Parathyroid adenoma (tissue), 2 donors: ENCODE measurements around the gene CDH4.

Experiments used
- H2AFZ ChIP-seq: fragments of 300-600 bp; sonication (generic); one replicate; pipeline ENCODE4 v1.7.0; 2017; ENCODE audit warnings: antibody characterized with exemption, mild to moderate bottlenecking
- H3K27ac ChIP-seq: fragments of 300-600 bp; sonication (generic); one replicate; pipeline ENCODE4 v1.7.0; 2017
- H3K27me3 ChIP-seq: fragments of 300-600 bp; sonication (generic); one replicate; pipeline ENCODE4 v1.7.0; 2017; ENCODE audit warnings: low read length; ENCODE audit not compliant: control insufficient read depth, insufficient read depth
- H3K36me3 ChIP-seq: fragments of 300-600 bp; sonication (generic); one replicate; pipeline ENCODE4 v1.7.0; 2017; ENCODE audit warnings: low read length; ENCODE audit not compliant: control insufficient read depth, insufficient read depth
- H3K4me1 ChIP-seq: fragments of 300-600 bp; sonication (generic); one replicate; pipeline ENCODE4 v1.7.0; 2017; ENCODE audit warnings: control low read depth
- H3K4me2 ChIP-seq: fragments of 300-600 bp; sonication (generic); one replicate; pipeline ENCODE4 v1.7.0; 2017; ENCODE audit warnings: low read length
- H3K4me3 ChIP-seq: fragments of 300-600 bp; sonication (generic); one replicate; pipeline ENCODE4 v1.7.0; 2017; ENCODE audit warnings: low read depth, low read length
- H3K79me2 ChIP-seq: fragments of 300-600 bp; sonication (generic); one replicate; pipeline ENCODE4 v1.7.0; 2017; ENCODE audit warnings: control low read depth
- H3K9ac ChIP-seq: fragments of 300-600 bp; sonication (generic); one replicate; pipeline ENCODE4 v1.7.0; 2017; ENCODE audit warnings: mild to moderate bottlenecking
- H3K9me3 ChIP-seq: fragments of 300-600 bp; sonication (generic); one replicate; pipeline ENCODE4 v1.7.0; 2017; ENCODE audit warnings: low read length; ENCODE audit not compliant: control insufficient read depth
- CTCF ChIP-seq: fragments of 300-600 bp; sonication (generic); IDR thresholded peaks from one replicate; pipeline ENCODE4 v1.7.0; 2017; ENCODE audit warnings: antibody characterized with exemption, mild to moderate bottlenecking
- donor health status: primary hyperparathyroidism.

Gene CDH4

GRCh38 chr20:61682996-61683681, 431.1 kb downstream of the CDH4 start:
- no peak for TF ChIP-seq CTCF
- H3K4me3 ChIP-seq = no peak overlapping the region
- no peaks in the 10 kb centered on the region for H3K36me3 ChIP-seq
- H3K9me3 ChIP-seq = no peaks in the 10 kb centered on the region
- H3K9ac ChIP-seq = no peak overlapping the region
- H3K4me2 ChIP-seq = no peak overlapping the region
- no peak overlapping the region for H2AFZ ChIP-seq
- H3K4me1 ChIP-seq = no peaks in the 10 kb centered on the region
- H3K27me3 ChIP-seq = peaks cover 4% of the 10 kb centered on the region
- H3K79me2 ChIP-seq = no peaks in the 10 kb centered on the region
- H3K27ac ChIP-seq = no peak overlapping the region

GRCh38 chr20:61683721-61684120, 431.7 kb downstream of the CDH4 start:
- Histone ChIP-seq H2AFZ (no peak overlapping the region), H3K9ac (no peak overlapping the region), H3K27ac (no peak overlapping the region), H3K4me1 (no peaks in the 10 kb centered on the region), H3K4me2 (no peak overlapping the region), H3K4me3 (no peak overlapping the region), H3K27me3 (peaks cover 4% of the 10 kb centered on the region), H3K36me3 (no peaks in the 10 kb centered on the region), H3K79me2 (no peaks in the 10 kb centered on the region), H3K9me3 (no peaks in the 10 kb centered on the region)
- TF ChIP-seq CTCF = no peak

GRCh38 chr20:61684136-61684535, 432.1 kb downstream of the CDH4 start:
- H3K9me3 ChIP-seq = no peaks in the 10 kb centered on the region

GRCh38 chr20:61684583-61685235, 432.6 kb downstream of the CDH4 start:
- H3K36me3 ChIP-seq = no peaks in the 10 kb centered on the region
- H3K9me3 ChIP-seq = no peaks in the 10 kb centered on the region
- H3K9ac ChIP-seq = no peak overlapping the region
- H3K79me2 ChIP-seq = no peaks in the 10 kb centered on the region
- peaks cover 4% of the 10 kb centered on the region for H3K27me3 ChIP-seq
- H3K4me2 ChIP-seq = no peak overlapping the region
- no peaks in the 10 kb centered on the region for H3K4me1 ChIP-seq
- no peak overlapping the region for H2AFZ ChIP-seq
- no peak overlapping the region for H3K27ac ChIP-seq
- TF ChIP-seq CTCF = no peak
- H3K4me3 ChIP-seq = no peak overlapping the region

More at GRCh38 chr20:61684136-61684535, 432.1 kb downstream of the CDH4 start:
- Histone ChIP-seq H3K36me3 (no peaks in the 10 kb centered on the region), H3K27ac (no peak overlapping the region), H3K79me2 (no peaks in the 10 kb centered on the region), H3K27me3 (peaks cover 4% of the 10 kb centered on the region), H3K4me1 (no peaks in the 10 kb centered on the region), H3K4me3 (no peak overlapping the region), H3K9ac (no peak overlapping the region), H3K4me2 (no peak overlapping the region), H2AFZ (no peak overlapping the region)
- TF ChIP-seq CTCF = no peak
